ENCODE data around the gene LPP.

Gene LPP

DNA sequence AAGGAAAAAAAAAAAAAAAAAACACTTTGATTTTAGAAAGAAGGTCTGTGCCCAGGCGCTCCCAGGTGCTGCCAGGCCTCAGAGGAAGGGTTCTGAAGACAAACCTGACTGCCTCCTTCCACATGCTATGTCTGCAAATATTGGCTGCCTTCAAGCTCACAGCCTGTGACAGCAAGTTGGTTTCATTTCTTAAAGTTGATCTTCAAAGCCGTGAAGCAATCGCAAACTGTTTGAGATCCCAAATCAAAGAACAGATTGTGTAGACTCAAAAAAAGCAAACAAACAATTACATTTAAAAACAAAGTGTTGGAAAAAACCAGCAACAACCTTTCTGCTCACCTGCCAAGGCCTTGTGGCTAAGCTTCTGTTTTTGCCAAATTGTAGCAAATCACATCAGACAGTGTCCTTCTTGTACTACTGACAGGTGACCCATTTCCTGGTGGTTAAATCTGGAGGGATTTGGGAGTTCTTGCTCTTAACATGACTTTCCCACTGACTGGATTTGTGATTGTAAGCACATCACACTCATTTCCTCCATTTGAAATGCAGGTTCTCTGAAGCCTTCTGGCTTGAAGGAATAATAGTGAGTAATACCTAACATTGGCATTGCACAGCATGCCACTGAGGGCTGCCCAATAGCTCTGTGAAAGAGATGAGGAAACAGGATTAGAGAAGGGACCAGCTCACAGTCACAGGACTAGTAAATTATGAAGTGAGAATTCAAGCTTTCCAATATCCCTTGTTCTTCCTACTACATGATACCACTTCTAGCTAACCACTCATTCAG, 502.4 kb downstream of the LPP start:
- no peak for DNase-seq (ENCODE audit: extremely low read depth in 1 of 2, low read depth in 1 of 2)

DNA sequence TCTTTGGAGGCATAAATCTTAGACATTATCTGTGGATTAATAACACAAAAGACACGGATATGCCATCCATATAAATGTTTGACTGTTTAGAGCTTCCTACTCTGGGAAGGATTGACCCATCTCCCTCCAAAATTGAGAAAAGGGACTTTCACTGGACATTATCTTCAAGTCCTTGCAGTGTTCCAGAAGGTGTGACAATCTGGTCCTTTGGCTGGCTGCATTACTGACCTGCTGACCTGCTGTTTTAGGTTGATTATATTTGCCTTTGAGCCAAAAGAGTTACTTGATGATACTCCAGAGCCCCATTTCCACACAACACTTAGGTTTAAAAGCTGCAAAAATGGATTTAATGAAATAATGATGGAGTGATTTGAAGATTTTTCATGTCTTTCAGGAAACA, 504.6 kb downstream of the LPP start:
- no peak for DNase-seq (ENCODE audit: extremely low read depth in 1 of 2, low read depth in 1 of 2)

DNA sequence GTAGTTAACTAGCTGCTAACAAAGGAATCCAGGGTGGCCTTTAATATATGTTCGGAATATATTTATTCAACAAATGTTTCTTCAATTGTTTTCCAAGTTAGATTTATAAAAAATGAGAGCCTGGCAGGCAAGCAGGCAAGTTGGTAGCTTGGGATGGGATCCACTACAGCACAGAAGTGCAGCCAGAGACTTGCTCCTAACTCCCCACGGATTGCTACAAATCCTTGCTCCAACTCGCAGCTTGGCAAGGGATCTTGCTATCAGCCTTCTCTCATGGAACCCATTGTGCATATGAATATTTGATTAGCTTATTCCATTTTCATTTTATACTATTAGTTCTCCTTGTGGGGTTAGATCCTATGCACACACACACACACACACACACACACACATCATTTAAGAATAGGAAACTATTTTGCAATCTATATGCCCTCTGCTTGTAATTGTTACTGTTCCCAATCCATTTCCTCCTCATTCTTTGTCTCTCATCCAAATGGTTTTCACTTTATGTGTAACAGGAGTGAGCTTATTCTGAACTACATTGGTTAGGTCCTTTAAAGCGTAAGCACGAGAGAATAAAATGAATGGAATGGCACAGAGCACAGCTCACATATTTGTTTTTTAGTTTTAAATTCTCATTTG, 505.6 kb downstream of the LPP start:
- DNase-seq (ENCODE audit: extremely low read depth in 1 of 2, low read depth in 1 of 2): no peak

DNA sequence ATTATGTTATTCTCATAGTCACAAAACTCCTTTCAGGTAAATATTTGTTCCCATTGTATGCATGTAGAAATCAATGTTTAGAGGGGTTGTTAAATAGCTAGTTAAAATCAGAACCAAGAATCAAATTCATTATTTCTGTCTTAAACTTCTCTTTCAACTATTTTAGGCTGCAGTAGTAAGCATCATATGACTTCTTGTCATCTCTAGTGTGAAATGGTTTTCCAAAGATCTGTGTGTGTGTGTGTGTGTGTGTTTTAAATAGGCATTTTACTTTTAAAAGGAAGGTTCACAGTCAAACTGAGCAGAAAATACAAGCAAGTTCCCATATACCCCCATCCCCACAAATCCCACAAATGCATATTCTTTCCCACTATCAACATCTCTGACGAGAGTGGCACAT, 506.5 kb downstream of the LPP start:
- DNase-seq (ENCODE audit: extremely low read depth in 1 of 2, low read depth in 1 of 2): no peak

DNA sequence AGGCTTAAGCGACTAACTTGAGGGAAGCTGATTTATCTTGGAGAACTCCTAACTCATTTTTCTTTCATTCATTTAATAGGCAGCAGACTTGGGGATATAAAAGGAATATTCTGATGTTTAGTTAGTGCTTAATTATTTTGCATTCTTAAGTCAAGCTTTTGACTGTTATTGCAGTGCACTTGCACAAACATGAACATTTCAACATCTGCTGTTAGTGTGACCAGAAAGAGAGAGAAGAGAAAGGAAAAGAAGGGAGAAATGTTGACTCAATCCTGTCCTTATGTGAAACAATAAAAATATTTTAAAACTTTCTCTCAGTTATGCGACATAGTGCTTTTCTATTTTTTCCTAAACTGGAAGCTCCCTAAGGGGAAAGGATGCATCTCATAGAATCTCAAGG, 507.8 kb downstream of the LPP start:
- DNase-seq (ENCODE audit: extremely low read depth in 1 of 2, low read depth in 1 of 2): no peak

DNA sequence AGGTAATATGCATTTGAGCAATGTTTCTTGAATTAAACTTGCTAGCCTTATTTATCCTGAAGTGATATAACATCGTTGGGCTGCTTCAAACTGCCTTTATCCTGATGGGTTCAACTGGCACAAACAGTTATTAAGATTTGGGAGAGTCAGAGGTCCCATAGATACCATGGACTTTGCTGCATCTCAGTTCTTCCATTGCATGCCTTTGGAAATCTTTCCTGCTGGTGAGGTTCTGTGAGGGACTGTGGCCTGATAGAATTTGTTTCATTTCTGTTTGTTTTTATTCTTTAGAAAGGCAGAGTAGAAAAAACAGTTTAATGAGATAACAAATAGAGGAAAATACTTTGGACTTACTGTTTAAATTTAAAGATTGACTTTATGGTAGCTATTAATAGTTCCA, 508.3 kb downstream of the LPP start:
- no peak for DNase-seq (ENCODE audit: extremely low read depth in 1 of 2, low read depth in 1 of 2)

DNA sequence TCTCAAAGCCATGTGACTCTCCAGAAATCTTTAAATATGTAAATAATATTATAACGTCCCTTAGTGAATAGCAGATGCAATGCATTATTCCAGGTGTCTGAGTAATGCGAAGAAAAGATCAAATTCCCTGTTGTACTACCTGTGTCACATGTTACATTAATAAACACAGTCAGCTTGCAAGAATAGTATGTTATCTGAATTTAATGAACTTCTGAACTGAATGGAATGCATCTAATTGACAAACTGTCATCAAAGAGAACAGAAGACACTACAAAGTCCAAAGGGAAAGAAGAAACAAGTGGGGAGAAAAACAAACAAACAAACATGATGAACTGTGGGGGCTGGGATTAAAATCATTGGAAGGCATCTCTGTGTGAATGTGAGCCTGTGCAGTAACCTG, 508.8 kb downstream of the LPP start:
- no peak for DNase-seq (ENCODE audit: extremely low read depth in 1 of 2, low read depth in 1 of 2)

DNA sequence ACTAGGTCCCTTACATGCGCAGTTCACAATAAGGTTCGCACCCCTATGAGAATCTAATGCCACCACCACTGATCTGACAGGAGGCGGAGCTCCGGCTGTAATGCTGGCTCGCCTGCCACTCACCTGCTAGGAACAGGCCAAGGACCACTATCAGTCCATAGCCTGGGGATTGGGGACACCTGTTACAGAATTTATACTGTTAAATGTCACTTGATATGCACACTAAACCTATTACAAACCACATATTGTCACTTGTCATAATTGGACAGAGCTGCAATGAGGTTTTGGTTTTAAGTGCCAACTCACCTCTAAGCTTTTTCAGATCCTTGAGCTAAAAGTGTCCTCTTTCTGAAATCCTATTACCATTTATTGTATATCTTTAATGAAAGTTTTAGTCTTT, 509.9 kb downstream of the LPP start:
- no peak for DNase-seq (ENCODE audit: extremely low read depth in 1 of 2, low read depth in 1 of 2)

DNA sequence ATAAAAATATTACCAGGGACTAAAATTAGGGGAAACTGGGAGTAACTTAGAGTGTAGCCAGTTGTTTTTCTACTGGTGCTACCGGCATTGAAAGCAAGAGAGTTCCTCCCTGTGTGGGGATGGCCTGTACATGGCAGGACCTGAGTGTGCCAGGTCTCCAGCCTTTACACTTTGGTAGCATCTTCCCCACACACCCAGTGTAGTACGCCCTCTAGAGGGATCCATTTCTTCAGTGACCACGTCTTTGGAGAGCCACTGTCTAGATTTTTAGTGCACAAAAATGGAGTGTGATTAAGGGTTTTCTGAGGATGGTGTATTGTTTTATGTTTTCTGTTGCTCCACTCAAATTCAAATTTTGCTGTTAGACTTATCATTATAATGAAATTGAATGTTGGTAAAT, 510.8 kb downstream of the LPP start:
- DNase-seq (ENCODE audit: extremely low read depth in 1 of 2, low read depth in 1 of 2): no peak

DNA sequence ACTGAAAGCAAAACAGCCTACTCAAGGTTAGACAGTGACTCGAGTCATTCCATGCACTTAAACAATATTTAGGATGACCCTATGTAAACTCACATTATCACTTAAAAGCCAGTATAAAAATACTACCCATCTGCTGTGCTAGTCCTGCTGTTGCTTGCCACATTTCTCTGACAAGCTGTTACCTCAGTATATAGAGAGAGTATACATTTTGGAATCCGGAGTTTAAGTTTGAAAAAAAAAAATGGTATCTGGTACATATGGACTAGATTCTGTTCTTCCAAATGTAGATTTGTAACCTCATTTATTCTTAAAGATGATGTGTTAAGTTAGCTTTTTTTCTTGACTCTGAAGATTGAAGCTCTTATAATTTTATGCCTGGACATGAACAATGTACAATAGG, 514.0 kb downstream of the LPP start:
- DNase-seq (ENCODE audit: extremely low read depth in 1 of 2, low read depth in 1 of 2): no peak

DNA sequence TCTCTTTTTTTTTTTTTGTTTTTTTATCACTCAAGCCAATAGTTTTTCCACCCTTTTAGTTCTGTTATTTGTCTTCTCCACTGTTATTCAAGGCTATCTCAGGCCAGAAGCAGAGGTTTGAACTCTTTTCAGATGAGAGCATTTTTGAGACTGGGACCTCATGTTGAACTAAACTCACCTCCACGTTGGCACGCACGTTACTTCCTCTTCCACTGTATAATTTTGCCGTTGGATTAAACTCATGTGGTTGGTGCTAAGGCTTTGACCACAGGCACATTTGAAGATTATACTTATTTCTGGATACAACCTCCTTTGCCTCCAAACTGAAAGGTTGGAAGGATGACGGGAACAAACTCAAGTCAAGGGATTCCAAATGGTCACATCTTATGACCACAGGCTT, 516.5 kb downstream of the LPP start:
- DNase-seq (ENCODE audit: extremely low read depth in 1 of 2, low read depth in 1 of 2): no peak

DNA sequence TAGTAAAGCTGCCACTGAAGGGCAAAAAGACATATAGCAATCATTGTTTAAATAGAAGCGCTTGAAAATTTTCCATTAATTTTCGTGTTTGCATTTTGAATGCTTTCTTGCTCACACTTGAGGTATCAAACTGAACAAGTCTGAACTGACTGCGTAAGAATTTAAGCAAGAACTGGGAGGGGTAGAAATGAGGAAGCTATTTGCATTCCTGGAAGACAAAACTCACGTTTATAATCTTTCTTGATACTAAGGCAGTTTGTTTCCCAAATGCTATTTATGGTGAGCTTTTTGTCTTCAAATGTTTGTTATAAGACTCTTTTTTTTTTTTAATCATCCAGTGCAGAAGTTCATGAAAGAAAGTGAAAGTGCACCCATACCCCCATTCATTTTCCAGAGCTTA, 518.0 kb downstream of the LPP start:
- no peak for DNase-seq (ENCODE audit: extremely low read depth in 1 of 2, low read depth in 1 of 2)

DNA sequence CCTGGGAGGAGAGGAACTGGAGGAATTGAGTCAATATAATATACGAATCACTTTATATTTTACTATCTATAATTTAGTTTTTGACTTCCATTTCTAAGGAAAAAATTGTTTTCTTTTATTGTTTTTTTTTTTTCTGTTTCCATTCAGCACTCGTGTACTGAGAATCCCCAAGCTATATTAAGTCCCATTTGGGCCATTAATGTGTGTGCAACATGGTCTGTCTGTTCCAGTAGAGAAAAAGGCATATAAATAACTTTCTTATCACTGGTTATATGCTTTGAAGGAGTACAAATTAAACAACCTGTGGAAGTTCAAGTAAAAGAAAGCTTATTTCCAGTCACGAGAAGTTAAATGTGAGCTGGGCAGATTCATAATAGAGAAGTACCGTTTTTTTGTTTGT, 518.9 kb downstream of the LPP start:
- DNase-seq (ENCODE audit: extremely low read depth in 1 of 2, low read depth in 1 of 2): no peak

DNA sequence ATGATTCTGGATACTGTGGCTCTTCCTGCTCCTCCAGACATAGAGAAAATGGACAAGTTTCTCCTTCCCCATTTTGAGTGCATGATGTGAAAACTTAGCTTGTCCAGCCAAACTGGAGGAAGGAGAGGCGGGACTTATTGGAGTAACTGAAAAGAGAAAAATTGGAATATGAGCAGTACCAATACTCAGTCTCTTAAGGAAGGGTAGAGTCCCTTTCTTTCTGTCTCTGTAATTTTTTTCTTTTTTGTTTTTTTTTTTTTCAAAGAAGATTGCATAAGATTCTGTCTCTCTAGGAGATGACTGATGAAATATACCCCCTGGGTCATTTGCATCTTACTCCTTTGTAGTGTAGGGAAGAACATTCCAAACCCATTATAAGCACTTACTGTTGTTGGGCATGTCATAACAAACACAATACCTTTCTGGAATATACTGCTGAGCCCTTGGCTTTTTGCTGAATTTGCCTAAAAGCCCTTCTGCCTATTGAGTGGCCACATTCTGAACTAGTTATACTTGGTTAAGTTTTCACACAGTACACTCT, 519.8 kb downstream of the LPP start:
- no peak for DNase-seq (ENCODE audit: extremely low read depth in 1 of 2, low read depth in 1 of 2)

DNA sequence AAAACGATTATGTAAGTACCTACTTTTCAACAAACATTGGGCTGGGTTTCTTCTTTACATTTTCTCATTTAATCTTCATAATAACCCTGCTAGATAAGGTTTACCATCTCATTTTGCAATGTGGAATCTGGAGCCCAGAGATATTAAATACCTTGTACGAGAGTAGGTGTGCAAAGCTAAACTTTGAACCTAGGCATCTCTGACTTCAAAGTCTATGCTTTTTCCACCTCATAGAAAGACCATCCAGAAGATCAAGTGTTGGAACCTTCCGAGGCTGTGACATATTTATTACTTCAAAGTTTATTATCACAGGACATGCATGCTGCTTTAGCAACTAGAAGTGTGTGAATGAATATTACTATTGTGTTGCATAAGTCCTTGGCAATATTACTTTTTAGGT, 520.6 kb downstream of the LPP start:
- no peak for DNase-seq (ENCODE audit: extremely low read depth in 1 of 2, low read depth in 1 of 2)

DNA sequence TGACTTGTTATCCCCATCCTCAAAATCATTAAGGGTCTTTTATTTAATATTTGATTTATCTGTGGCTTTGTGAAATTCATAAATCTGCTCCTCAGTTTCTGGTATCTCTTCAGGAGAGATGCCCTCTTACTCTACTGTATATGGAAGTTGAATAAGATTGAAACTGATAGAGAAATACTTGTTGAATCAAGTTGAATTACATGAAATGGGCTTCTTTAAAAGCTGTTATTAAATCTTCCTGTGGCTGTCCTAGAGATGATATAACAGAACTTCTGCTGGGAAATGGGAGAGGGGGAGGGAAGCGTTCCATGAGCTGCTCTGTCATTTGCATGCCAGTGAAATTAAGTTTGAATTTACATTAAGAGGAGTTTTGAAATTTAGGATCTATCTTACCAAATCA, 523.4 kb downstream of the LPP start:
- no peak for DNase-seq (ENCODE audit: extremely low read depth in 1 of 2, low read depth in 1 of 2)

DNA sequence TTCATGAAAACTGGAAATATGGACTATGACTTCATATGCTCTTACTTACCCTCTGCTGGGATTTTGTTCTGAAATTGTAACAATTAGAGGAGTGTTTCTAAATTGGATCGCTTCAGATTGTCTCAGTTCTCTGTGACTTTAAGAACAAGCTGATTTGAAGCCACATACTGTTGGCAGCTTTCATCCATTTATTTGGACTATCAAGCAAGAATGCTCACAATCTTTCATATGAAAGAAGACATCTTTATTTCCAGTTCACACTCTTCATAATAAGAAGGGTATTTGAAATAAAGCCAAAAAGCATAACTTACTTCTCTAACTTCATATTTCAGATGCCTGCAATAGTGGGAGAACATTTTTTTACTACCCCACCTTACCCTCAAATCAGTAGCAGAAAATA, 526.2 kb downstream of the LPP start:
- DNase-seq (ENCODE audit: extremely low read depth in 1 of 2, low read depth in 1 of 2): no peak

DNA sequence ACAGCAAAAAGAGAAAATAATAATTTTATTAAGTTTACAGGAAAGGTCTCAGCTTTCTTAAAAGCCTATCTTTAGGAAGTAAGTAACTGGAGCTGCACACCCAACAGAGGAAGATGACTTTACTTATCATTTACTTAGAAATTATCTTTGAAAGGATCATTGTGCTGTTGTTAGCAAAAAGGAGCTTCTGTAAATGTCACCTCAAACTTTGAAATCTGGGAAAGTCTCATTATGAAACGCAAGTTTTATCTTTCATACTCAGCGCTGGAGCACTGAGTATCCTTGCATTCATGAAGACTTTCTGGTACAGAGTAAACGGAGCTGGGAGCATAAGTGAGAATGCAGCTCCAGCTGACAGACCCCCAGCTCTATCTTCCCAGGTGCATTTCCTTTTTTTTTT, 526.6 kb downstream of the LPP start:
- DNase-seq (ENCODE audit: extremely low read depth in 1 of 2, low read depth in 1 of 2): no peak

DNA sequence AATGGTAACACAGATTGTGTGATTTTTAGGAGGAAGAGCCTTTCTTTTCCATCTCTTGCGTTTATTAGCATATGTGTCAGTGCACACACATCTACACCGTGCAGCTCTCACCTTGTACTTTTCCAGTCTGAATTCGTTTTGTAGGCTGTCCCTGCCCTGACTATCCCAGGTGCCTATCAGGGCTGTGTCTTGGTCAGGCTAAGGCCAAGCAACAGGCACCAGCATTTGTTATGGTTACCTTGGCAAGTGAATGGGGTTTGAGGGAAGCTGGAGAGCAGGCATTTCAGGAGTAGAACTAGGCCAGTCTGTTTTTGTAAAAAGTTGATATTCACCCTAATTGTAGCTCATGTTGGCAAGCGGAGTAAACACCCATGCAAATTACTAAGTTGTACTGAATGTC, 528.4 kb downstream of the LPP start:
- DNase-seq (ENCODE audit: extremely low read depth in 1 of 2, low read depth in 1 of 2): no peak

DNA sequence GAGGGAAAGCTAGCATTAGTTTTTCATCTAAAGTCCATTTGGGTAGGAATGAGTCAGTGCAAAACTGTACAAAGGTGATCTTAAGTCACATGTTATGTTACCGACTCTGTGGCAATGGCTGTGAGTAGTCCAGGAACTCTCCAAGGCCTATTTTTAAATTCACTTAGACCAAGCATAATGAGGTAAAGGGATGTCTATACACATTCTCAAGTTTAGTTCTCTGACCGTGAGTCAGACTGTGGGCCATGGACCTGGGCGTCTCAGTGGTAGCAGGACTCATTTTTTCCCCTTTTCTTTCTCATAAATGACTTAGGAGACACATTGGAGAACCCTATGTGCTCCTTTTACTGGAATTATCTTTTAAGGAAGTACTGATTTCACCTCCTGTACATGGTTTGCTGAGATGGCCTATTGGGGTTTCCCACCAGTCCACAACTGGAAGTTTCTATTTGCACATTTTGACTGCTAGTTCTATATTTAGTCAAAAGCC, 529.1 kb downstream of the LPP start:
- no peak for DNase-seq (ENCODE audit: extremely low read depth in 1 of 2, low read depth in 1 of 2)

DNA sequence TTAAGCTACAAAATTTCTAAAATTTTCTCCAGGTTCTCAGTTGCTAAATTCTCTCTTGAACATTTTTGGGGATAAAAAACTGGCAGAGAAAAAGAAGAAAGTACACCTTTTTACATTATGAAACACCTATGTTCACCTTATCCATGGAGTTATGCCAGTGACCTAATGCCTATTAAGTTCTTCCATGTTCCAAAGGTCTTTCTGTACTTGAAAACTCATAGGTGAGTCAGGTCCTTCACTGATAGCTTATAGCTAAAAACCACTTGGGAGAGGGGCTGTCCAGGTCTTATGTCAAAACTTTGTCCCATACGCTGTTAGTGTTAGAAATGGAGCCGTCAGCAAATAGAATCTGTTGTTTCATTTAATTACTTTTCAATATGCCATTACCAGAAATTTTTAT, 530.3 kb downstream of the LPP start:
- no peak for DNase-seq (ENCODE audit: extremely low read depth in 1 of 2, low read depth in 1 of 2)

DNA sequence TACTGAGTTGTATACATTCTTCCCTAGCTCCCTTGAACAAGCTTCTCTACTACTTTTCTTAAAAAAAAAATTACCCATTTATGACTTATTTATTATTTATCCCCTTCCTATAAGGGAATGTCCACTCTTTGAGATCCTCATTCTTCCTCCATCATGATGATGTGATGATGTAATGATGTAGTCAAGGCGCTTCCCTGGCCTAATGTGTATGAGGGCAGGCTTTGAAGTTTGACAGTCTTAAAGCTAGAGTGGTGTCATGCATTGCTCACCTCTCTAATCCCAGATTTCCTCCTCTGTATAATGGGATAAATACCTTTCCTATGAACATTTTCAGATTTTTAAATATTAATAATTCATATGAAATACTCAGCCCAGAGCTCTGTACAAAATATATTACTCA, 531.8 kb downstream of the LPP start:
- DNase-seq (ENCODE audit: extremely low read depth in 1 of 2, low read depth in 1 of 2): no peak
